ENCODE results near the gene GPR39. TPM values are rescaled to one million over a fixed set of nuclear protein-coding genes. Genes with fewer than 3 reads are reported as not detected.

GPR39 gene
- total RNA-seq, 1 experiment from 2014 or later = 9.0 TPM

DNA sequence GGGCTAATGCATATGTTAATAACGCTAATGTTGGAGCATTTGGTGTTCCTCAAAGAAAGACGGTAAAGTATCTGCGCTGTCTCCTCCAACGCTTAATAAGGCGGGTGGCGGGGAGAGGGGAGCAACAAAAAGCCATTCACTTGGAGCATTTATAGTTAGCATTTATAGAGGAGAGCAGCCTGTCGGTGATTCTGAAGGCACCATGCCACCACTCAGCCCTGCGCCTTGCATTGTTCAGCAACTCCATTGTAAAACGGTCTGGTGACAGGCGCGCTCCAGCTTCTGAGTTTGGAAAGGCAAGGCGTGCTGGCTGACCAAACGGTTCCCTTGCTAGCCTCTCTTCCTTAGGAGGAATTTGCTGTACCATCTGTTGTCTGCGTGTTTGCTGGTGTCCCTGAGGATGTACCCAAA, 169.5 kb downstream of the GPR39 start:
- no peaks in the 10 kb centered on the region for H3K9me3 ChIP-seq (ENCODE audit: control insufficient read depth, insufficient read depth, low read depth, low read length)
- POLR2A ChIA-PET = no interaction called here
- in situ Hi-C loops (cut with HindIII; ENCODE audit: low pct_unique_long_range_greater_than_20kb, low sequenced_read_pairs) = no loop called here
- H3K36me3 ChIP-seq (ENCODE audit: control insufficient read depth, insufficient read depth, low read length) = no peaks in the 10 kb centered on the region
- ATAC-seq = no peak
- H3K27ac ChIP-seq (ENCODE audit: low read length) = no peak overlapping the region
- no TSS peak for BruUV-seq (replicated peaks)
- DNase-seq (ENCODE audit: low read depth, low spot score) = no peak
- no peak overlapping the region for H3K4me3 ChIP-seq (ENCODE audit: low read depth in 2 of 2, low read length in 2 of 2)
- H3K4me1 ChIP-seq (ENCODE audit: control insufficient read depth, insufficient read depth, low read length) = no peaks in the 10 kb centered on the region
- intact Hi-C loops (cut with micrococcal nuclease; ENCODE audit: unreplicated experiment) = no loop called here
- TF ChIP-seq, protein P1, sequence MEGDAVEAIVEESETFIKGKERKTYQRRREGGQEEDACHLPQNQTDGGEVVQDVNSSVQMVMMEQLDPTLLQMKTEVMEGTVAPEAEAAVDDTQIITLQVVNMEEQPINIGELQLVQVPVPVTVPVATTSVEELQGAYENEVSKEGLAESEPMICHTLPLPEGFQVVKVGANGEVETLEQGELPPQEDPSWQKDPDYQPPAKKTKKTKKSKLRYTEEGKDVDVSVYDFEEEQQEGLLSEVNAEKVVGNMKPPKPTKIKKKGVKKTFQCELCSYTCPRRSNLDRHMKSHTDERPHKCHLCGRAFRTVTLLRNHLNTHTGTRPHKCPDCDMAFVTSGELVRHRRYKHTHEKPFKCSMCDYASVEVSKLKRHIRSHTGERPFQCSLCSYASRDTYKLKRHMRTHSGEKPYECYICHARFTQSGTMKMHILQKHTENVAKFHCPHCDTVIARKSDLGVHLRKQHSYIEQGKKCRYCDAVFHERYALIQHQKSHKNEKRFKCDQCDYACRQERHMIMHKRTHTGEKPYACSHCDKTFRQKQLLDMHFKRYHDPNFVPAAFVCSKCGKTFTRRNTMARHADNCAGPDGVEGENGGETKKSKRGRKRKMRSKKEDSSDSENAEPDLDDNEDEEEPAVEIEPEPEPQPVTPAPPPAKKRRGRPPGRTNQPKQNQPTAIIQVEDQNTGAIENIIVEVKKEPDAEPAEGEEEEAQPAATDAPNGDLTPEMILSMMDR (IDR thresholded peaks at IDR 0.05) = no peak
- TF ChIP-seq SIN3A (IDR thresholded peaks at IDR 0.05; ENCODE audit: borderline replicate concordance, insufficient read depth, low read depth, low read length) = no peak
- TF ChIP-seq, protein P2, sequence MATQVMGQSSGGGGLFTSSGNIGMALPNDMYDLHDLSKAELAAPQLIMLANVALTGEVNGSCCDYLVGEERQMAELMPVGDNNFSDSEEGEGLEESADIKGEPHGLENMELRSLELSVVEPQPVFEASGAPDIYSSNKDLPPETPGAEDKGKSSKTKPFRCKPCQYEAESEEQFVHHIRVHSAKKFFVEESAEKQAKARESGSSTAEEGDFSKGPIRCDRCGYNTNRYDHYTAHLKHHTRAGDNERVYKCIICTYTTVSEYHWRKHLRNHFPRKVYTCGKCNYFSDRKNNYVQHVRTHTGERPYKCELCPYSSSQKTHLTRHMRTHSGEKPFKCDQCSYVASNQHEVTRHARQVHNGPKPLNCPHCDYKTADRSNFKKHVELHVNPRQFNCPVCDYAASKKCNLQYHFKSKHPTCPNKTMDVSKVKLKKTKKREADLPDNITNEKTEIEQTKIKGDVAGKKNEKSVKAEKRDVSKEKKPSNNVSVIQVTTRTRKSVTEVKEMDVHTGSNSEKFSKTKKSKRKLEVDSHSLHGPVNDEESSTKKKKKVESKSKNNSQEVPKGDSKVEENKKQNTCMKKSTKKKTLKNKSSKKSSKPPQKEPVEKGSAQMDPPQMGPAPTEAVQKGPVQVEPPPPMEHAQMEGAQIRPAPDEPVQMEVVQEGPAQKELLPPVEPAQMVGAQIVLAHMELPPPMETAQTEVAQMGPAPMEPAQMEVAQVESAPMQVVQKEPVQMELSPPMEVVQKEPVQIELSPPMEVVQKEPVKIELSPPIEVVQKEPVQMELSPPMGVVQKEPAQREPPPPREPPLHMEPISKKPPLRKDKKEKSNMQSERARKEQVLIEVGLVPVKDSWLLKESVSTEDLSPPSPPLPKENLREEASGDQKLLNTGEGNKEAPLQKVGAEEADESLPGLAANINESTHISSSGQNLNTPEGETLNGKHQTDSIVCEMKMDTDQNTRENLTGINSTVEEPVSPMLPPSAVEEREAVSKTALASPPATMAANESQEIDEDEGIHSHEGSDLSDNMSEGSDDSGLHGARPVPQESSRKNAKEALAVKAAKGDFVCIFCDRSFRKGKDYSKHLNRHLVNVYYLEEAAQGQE (IDR thresholded peaks at IDR 0.05; ENCODE audit: insufficient read depth in 1 of 2, low read depth in 2 of 2, low read length in 1 of 2) = no peak
- no peak for TF ChIP-seq TCF7L2 (IDR thresholded peaks at IDR 0.05; ENCODE audit: low read depth, low read length)
- no peak for TF ChIP-seq POLR2AphosphoS5 (IDR thresholded peaks at IDR 0.05; ENCODE audit: low read depth, low read length)
- CTCF ChIA-PET = no interaction called here
- H3K27me3 ChIP-seq (ENCODE audit: control insufficient read depth, insufficient read depth, low read length) = no peaks in the 10 kb centered on the region

DNA sequence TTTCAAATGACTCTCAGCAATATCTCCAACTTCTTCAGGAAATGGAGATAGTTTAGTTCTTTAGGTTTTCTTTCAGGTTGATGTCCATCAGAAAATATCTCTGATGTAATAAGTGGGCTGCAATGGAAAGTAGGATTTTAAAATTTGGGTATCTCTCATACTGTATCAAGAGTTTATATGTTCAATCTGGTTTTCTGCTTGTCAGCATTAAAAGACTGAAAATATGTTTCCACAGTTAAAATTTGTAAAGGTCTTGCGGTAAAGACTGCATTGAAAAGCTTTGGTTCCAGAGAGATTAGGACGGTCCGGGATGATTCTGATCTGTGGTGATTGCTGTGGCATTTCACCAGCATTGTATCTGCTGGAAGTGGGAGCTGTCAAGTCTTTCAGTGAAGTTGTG, 170.2 kb downstream of the GPR39 start:
- Histone ChIP-seq H3K9me3 (ENCODE audit: control insufficient read depth, insufficient read depth, low read depth, low read length) (no peaks in the 10 kb centered on the region), H3K4me3 (ENCODE audit: low read depth in 2 of 2, low read length in 2 of 2) (no peak overlapping the region), H3K27me3 (ENCODE audit: control insufficient read depth, insufficient read depth, low read length) (no peaks in the 10 kb centered on the region), H3K27ac (ENCODE audit: low read length) (no peak overlapping the region), H3K36me3 (ENCODE audit: control insufficient read depth, insufficient read depth, low read length) (no peaks in the 10 kb centered on the region), H3K4me1 (ENCODE audit: control insufficient read depth, insufficient read depth, low read length) (no peaks in the 10 kb centered on the region)
- TF ChIP-seq TCF7L2 (IDR thresholded peaks at IDR 0.05; ENCODE audit: low read depth, low read length) (no peak), POLR2AphosphoS5 (IDR thresholded peaks at IDR 0.05; ENCODE audit: low read depth, low read length) (no peak)
- TF ChIP-seq, protein P1 (IDR thresholded peaks at IDR 0.05) = no peak
- TF ChIP-seq, protein P2 (IDR thresholded peaks at IDR 0.05; ENCODE audit: insufficient read depth in 1 of 2, low read depth in 2 of 2, low read length in 1 of 2) = no peak
- DNase-seq (ENCODE audit: low read depth, low spot score) (no peak), ATAC-seq (no peak)
- ChIA-PET POLR2A (no interaction called here), CTCF (no interaction called here)
- intact Hi-C loops (cut with micrococcal nuclease; ENCODE audit: unreplicated experiment) (no loop called here), in situ Hi-C loops (cut with HindIII; ENCODE audit: low pct_unique_long_range_greater_than_20kb, low sequenced_read_pairs) (no loop called here)
- BruUV-seq (replicated peaks) = no TSS peak

All from Panc1 (cell line).